Measurements from ENCODE around the gene FMNL2. TPM values are rescaled to one million over a fixed set of nuclear protein-coding genes. Genes with fewer than 3 reads are reported as not detected.

The FMNL2 gene
- total and polyA plus RNA-seq, 2 experiments from 2014 or later, result 16.5 to 45.4 TPM

GRCh38 chr2:152649997-152650396 is 315.0 kb downstream of the FMNL2 start:
- DNase-seq (ENCODE audit: low spot score), result no peak
- peaks cover 10% of the 10 kb centered on the region; the same call in 1 of the 2 replicates for H3K36me3 ChIP-seq (ENCODE audit: insufficient read depth)

More at GRCh38 chr2:152649997-152650396, 315.0 kb downstream of the FMNL2 start:
- TF ChIP-seq CTCF (conservative IDR thresholded peaks at IDR 0.05; ENCODE audit: low read depth in 2 of 2), result no peak
- TF ChIP-seq EZH2 (IDR thresholded peaks at IDR 0.05; ENCODE audit: low read depth, unreplicated experiment), result no peak
- TF ChIP-seq POLR2AphosphoS5 (IDR thresholded peaks at IDR 0.05; ENCODE audit: low read depth), result no peak
- no peak for TF ChIP-seq ZNF114 (CRISPR knock-in tag; IDR thresholded peaks at IDR 0.05)
- TF ChIP-seq ZNF462 (CRISPR knock-in tag; IDR thresholded peaks at IDR 0.05), result no peak
- TF ChIP-seq CREB1 (CRISPR knock-in tag; IDR thresholded peaks at IDR 0.05; ENCODE audit: low read depth), result no peak
- no peak for TF ChIP-seq JUNB (IDR thresholded peaks at IDR 0.05; ENCODE audit: unreplicated experiment)
- TF ChIP-seq REST (IDR thresholded peaks at IDR 0.05; ENCODE audit: unreplicated experiment), result no peak
- TF ChIP-seq ETS1 (IDR thresholded peaks at IDR 0.05), result no peak
- no peak for TF ChIP-seq ZNF331 (CRISPR knock-in tag; IDR thresholded peaks at IDR 0.05; ENCODE audit: low read depth)
- TF ChIP-seq STAT1 (IDR thresholded peaks at IDR 0.05; ENCODE audit: unreplicated experiment), result no peak
- no peak for TF ChIP-seq EZH2phosphoT487 (IDR thresholded peaks at IDR 0.05; ENCODE audit: unreplicated experiment)
- no peak for TF ChIP-seq NANOG (IDR thresholded peaks at IDR 0.05; ENCODE audit: borderline replicate concordance)
- Mint-ChIP-seq H3K27me3 (ENCODE audit: insufficient read depth, low read depth, poor library complexity) (peaks cover 4% of the 10 kb centered on the region), H3K4me1 (peaks cover 29% of the 10 kb centered on the region), H3K36me3 (ENCODE audit: low read depth) (peaks cover 20% of the 10 kb centered on the region; the same call in 2 of the 3 replicates), H3K27ac (peak overlapping the region; percentile 30), H3K9me3 (no peaks in the 10 kb centered on the region; the same call in 2 of the 3 replicates), H3K4me3 (no peak overlapping the region)
- peaks cover 12% of the 10 kb centered on the region; the same call in 1 of the 2 replicates for H4K20me1 ChIP-seq (replicated peaks; ENCODE audit: insufficient read depth)
- H3K9me2 ChIP-seq (ENCODE audit: insufficient read depth), result no peaks in the 10 kb centered on the region
- H3K4me1 ChIP-seq (ENCODE audit: insufficient read depth), result peaks cover 20% of the 10 kb centered on the region
- ATAC-seq, result no peak
- H3F3A ChIP-seq (replicated peaks; ENCODE audit: low read depth), result no peaks in the 10 kb centered on the region
- H3K27me3 ChIP-seq (ENCODE audit: insufficient read depth), result no peaks in the 10 kb centered on the region
- no peaks in the 10 kb centered on the region for H3K79me2 ChIP-seq (replicated peaks; ENCODE audit: insufficient read depth)
- H3K4me2 ChIP-seq, result no peak overlapping the region
- no peak overlapping the region for H2AFZ ChIP-seq
- no peak overlapping the region for H3K27ac ChIP-seq (ENCODE audit: low read depth)
- no peak overlapping the region for H3K4me3 ChIP-seq
